ENCODE measurements around the gene CFAP57.

CFAP57 gene

GRCh38 chr1:43298055-43298454, 125.9 kb downstream of the CFAP57 start:
- no peak for DNase-seq (ENCODE audit: low read depth, low spot score)

GRCh38 chr1:43299101-43299500, 127.0 kb downstream of the CFAP57 start:
- DNase-seq (ENCODE audit: low read depth, low spot score), result no peak

GRCh38 chr1:43300378-43301094, 128.4 kb downstream of the CFAP57 start, which contains the start of gene TIE1:
TIE1 (plus strand) TSS chr1:43300982; CDS start chr1:43301072, 90 bp downstream.
- no peak for DNase-seq (ENCODE audit: low read depth, low spot score)

GRCh38 chr1:43302201-43302600, 130.1 kb downstream of the CFAP57 start:
- DNase-seq (ENCODE audit: low read depth, low spot score), result no peak

- no peak for DNase-seq (ENCODE audit: low read depth, low spot score)
These were observed 130.8 kb downstream of the CFAP57 start for GRCh38 chr1:43302721-43303470.

- no peak for DNase-seq (ENCODE audit: low read depth, low spot score)
These were observed 131.6 kb downstream of the CFAP57 start for GRCh38 chr1:43303471-43304313.

Data from brain pericyte (primary cell).